Stimulated activated CD4-positive, alpha-beta T cell treated with anti-CD3 and anti-CD28 coated beads, Interleukin-1b, Interleukin-23, amount 100 ng/mL, for 4 hours (primary cell): Measurements from ENCODE around the gene PDCD4.
A peak's percentile ranks its signal among the peaks of the same experiment; 100 is the strongest.
"Not testable (repeated sequence)": the region's sequence is repeated elsewhere in the genome, so short reads cannot be mapped to it uniquely, and the experiment has no call there.

ENCODE experiments used
- DNase-seq, 2 donors: peaks; one replicate each; pipeline ENCODE4 v3.0.0-alpha.2; 2020; ENCODE audit warnings: low read depth in 2 of 2

The PDCD4 gene

DNA sequence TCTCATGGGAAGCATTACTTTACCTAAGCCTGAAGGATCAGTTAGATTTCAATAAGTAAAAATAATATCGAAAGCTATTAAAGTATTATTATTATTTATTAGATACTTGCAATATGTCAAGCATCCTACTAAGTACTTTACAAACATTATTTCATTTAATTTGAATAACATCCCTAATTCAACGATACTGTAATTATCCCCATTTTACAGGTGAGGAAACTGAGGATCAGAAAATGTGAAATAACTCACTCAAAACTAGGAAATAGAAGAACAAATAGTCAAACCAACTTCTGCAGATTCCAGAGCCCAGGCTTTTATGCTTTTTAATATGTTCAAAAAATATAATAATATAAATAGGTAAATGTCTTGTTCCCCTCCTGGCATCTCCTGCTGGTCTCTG lies 10.3 kb upstream of the PDCD4 start:
- no peak for DNase-seq

DNA sequence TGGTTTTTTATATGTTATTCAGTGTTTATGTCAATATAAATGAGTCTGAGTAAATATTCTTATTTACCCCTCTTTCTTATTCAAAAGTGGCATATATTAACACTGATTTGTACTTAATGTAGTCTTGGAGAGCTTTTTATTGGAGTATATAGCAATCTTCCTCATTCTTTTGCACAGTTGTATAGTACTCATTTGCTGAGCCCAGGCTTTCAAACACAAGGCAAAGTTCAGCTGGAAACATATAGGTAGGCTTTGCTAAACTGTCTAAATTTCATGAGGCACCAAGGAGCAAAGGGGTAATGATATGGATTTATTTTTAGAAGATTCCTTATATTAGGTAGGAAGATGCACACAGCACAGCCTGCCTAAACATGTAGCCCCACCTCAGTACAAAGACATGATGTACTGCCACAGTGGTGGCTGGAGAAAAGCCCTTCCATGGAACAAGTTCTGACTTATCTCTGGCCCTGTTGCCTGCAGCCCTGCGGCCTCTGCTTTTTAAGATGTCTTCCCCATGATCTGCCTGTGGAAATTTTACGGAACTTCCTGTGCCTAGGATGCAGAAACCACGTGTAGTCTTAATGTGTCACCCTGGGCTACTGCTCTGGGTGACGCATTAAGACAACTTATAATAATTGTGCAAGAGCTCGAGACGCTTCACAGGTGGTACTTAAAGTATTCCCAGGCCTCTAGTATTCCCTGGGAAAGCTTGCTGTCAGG lies 9.6 kb upstream of the PDCD4 start:
- no peak for DNase-seq

DNA sequence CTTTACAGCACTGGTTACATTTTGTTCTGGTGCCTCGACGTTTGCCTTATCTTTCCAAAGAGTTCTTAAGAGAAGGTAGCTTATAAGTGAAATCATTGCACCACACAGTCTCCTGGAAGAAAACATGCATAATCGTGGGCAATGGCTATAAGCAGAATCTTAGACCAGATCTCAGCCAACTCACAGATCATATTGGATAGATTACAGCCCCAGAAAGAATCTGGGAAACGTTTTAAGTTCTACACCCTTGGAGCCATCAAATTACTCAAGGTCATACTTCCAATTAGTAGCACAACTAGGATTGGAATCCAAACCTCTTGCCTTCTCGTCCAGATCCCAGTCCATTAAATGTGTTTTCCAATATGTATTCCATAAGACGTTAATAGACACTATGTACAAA lies 8.8 kb upstream of the PDCD4 start:
- DNase-seq = no peak

DNA sequence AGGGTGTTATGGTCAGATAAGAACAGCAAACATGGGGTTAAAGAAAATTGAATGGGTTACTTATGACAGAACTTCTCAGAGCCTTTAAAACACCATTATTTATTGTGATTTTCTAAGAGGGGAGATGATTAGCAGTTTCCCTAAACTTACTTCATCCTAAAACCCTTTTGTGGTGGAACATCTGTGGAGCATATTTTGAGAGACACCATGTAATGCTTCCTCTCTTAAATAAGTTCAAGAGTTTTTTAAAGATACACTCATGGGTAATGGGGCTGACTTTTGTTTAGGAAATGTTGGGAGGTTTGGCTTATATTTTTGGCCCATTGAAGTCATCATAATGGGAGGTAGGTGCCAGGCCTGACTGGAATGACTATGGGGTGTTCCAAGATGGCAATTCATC lies 8.4 kb upstream of the PDCD4 start:
- DNase-seq = no peak

DNA sequence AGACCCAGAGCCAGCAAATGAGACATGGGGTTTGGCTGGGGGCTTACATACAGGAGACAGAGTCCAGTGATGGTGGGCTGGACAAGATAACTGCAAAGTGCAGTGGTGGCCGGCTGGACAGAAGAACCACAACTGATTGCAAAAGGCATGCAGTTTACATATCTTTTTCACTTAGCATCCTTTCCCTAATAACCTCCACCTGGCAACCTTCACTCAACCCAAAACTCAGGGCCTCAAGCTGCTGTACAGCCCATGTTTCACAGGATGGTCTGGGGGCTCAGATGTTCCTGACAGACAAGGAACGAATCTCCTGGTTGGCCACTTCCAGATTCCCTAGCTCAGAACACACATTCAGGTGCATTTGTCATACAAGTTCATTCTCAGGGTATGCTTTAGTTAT lies 7.8 kb upstream of the PDCD4 start:
- no peak for DNase-seq

GRCh38 chr10:110864662-110865140 lies 7.0 kb upstream of the PDCD4 start:
- DNase-seq = no peak

GRCh38 chr10:110865186-110865808 lies 6.4 kb upstream of the PDCD4 start:
- no peak for DNase-seq

- no peak for DNase-seq
Observed at GRCh38 chr10:110865809-110866482, 5.8 kb upstream of the PDCD4 start.

- not testable (repeated sequence) for DNase-seq
Observed at GRCh38 chr10:110867011-110867806, 4.5 kb upstream of the PDCD4 start.

- no peak for DNase-seq
Observed at GRCh38 chr10:110867807-110868465, 3.8 kb upstream of the PDCD4 start.

GRCh38 chr10:110868981-110869380 lies 2.7 kb upstream of the PDCD4 start:
- no peak for DNase-seq

GRCh38 chr10:110870823-110871297 lies 868 bp upstream of the PDCD4 start:
- DNase-seq = no peak

GRCh38 chr10:110872145-110872983 lies 636 bp downstream of the PDCD4 start:
- peak; percentile 54 to 62 for DNase-seq

DNA sequence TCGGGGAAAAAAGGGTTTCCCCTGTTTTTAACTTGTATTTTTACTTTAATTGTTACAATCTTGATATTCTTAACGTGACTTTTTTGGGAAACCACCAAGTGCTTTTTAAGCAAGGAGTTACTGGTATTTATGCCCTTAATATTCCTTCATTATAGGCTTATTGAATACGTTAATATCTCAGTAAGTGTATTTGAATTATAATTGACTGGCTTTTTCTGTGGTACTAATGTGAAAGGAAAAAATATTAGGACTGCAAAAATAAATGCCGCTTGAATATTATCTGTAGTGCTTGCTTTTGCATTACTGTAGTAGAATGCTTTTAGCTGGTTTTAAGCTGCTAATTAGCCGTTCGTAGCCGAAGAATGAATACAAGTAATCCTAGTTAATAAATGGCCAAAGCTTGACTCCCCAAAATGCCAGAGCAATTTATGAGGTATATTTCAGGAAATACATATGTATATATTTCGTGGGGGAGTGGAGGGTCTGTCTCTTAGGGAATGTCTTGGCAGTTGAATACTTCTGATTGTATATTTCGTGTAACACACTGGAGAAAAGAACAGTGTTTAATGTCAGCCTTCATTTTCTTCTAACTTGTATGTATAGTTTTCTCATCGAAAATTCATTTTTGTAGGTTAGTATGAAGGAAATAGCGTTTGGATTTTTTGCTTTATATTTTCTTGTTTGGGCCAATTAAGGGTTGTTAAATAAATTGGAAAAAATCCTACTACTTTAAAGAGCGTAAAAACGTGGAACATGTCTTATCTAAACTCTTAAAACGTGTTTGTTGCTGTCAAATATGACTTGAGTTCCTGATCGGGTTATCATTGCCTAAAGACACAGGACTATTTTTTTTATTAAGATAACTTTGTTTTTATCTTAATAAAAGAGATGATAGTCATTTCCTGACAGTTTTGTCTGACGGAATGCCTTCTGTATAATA lies 1.5 kb downstream of the PDCD4 start:
- no peak for DNase-seq

GRCh38 chr10:110873951-110874350 lies 2.2 kb downstream of the PDCD4 start:
- no peak for DNase-seq

DNA sequence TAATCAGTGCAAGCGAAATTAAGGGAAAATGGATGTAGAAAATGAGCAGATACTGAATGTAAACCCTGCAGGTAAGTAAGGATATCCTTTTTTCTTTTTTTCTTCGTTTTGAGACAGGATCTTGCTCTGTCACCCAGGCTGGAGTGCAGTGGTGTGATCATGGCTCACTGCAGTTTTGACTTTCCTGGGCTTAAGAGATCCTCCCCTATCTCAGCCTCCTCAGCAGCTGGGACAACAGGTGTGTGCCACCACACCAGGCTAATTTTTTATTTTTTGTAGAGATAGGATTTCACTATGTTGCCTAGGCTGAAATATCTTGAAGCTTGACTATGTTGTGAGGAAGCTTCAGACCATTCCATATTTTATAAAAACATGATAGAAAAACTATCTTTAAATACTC lies 4.3 kb downstream of the PDCD4 start:
- DNase-seq = no peak

DNA sequence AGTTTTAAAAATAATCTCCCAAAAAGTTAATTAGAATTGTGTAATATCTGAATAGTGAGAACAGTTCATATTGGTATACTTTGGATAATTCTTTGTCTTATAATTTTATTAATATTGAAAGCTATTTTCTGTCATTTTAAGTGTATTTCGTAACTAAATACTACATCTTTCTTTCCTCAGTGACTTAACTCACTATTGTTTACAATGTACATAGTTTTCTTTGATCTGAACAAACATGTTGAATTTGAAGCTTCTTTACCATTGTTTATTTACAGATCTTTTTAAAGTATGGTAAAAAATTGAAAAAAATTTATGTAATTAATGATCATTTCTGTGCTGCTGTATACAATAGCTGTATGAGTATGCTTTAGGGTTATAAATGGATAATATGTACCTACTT lies 5.1 kb downstream of the PDCD4 start:
- DNase-seq = no peak

GRCh38 chr10:110880012-110880411 lies 8.3 kb downstream of the PDCD4 start:
- no peak for DNase-seq

- DNase-seq = no peak
Observed at GRCh38 chr10:110881247-110881646, 9.5 kb downstream of the PDCD4 start.
